Stomach smooth muscle (tissue), 2 donors: Measurements from ENCODE around the gene FADS3.

Experiments
- H3K27ac ChIP-seq: one replicate; pipeline ENCODE4 v1.7.0; 2013; ENCODE audit warnings: mild to moderate bottlenecking, low read length, inconsistent platforms
- H3K27me3 ChIP-seq, 2 donors: one replicate each; pipeline ENCODE4 v1.7.0; 2013; ENCODE audit warnings: low read length in 2 of 2; ENCODE audit not compliant: insufficient read depth in 2 of 2, control insufficient read depth in 1 of 2
- H3K36me3 ChIP-seq, 2 donors: one replicate each; pipeline ENCODE4 v1.7.0; 2013; ENCODE audit warnings: low read length in 2 of 2; ENCODE audit not compliant: control insufficient read depth in 2 of 2, insufficient read depth in 2 of 2
- H3K4me1 ChIP-seq: one replicate; pipeline ENCODE4 v1.7.0; 2013; ENCODE audit warnings: low read length; ENCODE audit not compliant: control insufficient read depth, insufficient read depth
- H3K4me3 ChIP-seq, 2 donors: one replicate each; pipeline ENCODE4 v1.7.0; 2013; ENCODE audit warnings: low read length in 2 of 2
- H3K9ac ChIP-seq, 2 donors: one replicate each; pipeline ENCODE4 v1.7.0; 2013; ENCODE audit warnings: low read length in 2 of 2, mild to moderate bottlenecking in 1 of 2
- H3K9me3 ChIP-seq, 2 donors: one replicate each; pipeline ENCODE4 v1.7.0; 2013; ENCODE audit warnings: low read length in 2 of 2; ENCODE audit not compliant: control insufficient read depth in 2 of 2
- donor health status: healthy.
- donor health status: Pancreatic carcinoma.

Gene FADS3

DNA sequence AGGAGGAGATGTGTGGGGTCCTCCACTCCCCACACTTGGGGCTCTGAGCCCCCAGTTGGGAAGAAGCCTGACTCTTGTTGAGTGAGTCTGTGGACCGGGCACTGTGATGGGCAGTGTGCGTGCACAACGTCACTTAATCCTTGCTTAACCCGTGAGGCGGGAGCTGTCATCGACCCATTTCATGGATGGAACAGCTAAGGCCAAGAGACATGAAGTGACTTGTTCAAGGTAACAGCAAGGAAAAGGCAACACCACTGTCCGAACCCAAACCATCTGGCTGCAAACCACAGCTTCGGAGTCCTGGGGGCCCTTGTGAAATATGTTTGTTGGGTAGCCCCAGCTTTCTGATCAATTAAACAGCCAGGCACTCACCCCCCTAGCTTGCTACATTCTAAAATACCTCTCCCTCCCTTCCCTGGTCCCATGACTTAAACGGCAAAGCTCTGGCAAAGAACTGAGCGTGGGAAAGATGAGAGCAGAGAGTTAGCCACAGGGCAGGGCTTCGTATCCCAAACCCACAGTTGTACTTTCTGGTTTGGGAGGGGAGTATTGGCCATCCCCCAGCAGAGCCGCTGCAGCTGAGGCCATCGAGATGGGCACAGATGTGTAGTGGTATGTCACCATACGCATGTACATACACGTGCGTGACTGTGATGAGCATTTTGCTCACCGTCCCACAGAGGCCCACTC lies 37.0 kb downstream of the FADS3 start:
- no peaks in the 10 kb centered on the region for H3K9me3 ChIP-seq
- no peak overlapping the region for H3K4me3 ChIP-seq
- H3K27me3 ChIP-seq = no peaks in the 10 kb centered on the region
- H3K9ac ChIP-seq = no peak overlapping the region
- H3K27ac ChIP-seq = no peak overlapping the region
- H3K4me1 ChIP-seq = peaks cover 3% of the 10 kb centered on the region
- H3K36me3 ChIP-seq = peaks cover 4 to 5% of the 10 kb centered on the region in 2 donors

DNA sequence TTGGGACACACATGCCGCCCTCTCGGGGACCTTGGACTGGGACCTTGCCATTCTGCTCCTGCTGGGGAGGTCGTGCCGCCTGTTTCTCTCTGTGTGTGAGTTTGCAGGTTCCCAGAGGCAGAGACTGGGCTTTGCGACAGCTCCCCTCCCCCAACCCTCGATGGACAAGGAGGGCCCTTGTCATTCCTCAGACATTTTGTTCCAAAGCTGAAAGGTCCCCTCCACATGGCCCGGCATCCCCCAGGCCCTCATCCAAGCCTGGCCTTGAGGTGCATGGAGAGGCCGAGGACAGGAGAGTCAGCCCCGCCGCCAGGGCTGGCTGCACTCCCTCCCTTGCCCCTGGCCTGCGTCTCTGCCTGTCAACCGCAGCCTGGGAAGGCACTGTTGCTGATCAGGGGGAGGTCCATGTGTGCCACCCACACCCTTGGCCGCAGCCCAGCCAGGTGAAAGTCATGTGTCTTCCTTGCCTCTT lies 37.6 kb downstream of the FADS3 start:
- H3K4me3 ChIP-seq = no peak overlapping the region
- H3K9me3 ChIP-seq = no peaks in the 10 kb centered on the region
- H3K9ac ChIP-seq = no peak overlapping the region
- H3K27me3 ChIP-seq = no peaks in the 10 kb centered on the region
- H3K36me3 ChIP-seq = peaks cover 3 to 4% of the 10 kb centered on the region in 2 donors
- H3K4me1 ChIP-seq = peaks cover 3% of the 10 kb centered on the region
- no peak overlapping the region for H3K27ac ChIP-seq

DNA sequence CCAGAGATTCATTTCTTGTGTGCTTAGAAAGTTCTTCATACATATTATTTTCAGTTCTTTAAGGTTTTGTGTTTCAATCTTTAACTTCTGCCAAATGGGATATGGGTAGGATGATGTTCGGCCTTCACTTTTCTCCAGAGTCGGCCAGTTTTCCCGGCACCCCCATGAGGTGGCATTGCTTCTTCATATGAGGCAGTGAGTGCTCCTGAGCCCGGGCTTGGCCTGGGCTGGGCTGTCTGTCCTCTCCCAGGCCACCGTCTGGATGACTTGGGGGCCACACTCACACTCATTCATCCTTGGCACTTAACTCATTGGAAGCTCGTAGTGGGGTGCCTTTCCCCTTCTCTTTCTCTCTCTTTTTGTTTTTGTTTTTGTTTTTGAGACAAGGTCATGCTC lies 39.4 kb downstream of the FADS3 start:
- H3K9me3 ChIP-seq = no peaks in the 10 kb centered on the region
- peaks cover 3% of the 10 kb centered on the region for H3K4me1 ChIP-seq
- H3K27me3 ChIP-seq = no peaks in the 10 kb centered on the region
- no peak overlapping the region for H3K9ac ChIP-seq
- peaks cover 4 to 7% of the 10 kb centered on the region in 2 donors for H3K36me3 ChIP-seq
- no peak overlapping the region for H3K27ac ChIP-seq
- H3K4me3 ChIP-seq = no peak overlapping the region

DNA sequence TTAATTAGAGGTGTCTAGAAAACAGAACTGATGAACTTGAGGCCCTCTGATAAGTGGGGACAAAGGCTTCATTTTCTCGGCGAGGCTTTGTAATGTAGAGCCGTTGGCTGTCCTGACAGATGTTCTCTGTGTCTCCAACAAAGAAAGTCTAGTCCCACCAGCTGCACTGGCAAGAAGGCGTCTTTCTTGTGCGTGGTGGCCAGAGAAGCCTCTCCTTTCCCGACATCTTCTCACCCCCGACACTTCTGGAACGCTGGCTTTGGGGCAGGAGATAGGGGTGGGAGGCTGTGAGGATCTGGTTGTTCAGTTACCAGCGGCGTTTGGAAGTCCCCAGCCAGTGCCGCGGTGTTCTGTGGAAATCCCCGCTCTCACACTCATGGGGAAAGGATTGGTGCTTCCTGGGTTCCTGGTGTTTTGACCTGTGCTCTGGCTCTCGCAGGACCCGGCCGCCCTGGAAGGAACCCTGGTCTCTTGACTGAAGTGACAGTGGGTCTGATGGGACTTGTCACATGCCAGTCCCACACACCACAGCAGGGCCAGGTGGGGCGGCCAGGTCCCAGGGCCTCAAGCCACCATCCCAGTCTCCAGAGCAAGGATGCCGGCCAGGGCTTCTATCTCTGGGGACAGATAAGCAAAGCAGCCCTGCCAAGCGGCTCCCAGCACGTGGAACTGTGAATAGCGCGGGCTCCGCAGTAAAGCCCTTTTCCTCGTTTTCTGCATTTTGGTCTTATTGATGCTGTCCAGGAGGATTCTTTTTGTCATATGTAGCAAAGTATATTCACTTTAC lies 40.0 kb downstream of the FADS3 start:
- peaks cover 3% of the 10 kb centered on the region for H3K4me1 ChIP-seq
- H3K27me3 ChIP-seq = no peaks in the 10 kb centered on the region
- no peak overlapping the region for H3K4me3 ChIP-seq
- H3K9me3 ChIP-seq = no peaks in the 10 kb centered on the region
- no peak overlapping the region for H3K27ac ChIP-seq
- no peak overlapping the region for H3K9ac ChIP-seq
- H3K36me3 ChIP-seq = peaks cover 4 to 7% of the 10 kb centered on the region in 2 donors

DNA sequence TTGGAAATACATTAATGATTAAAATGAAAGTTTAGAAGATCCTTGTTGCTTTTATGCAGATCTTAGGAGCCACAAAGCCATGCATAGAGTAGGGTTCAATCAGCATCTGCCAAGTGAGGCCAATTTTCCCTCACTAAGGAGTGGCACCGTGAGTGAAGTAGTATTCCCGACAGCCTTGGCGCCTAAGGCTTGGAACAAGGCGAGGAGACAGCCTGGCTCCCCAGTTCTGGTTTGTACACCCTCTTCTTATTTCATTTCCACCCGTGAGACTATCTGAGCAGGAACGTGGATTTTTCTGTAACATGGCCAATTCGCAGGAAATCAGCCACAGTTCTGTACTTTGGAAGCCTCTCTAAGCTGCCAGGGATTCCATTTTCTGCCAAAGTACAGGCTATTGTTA lies 40.7 kb downstream of the FADS3 start:
- H3K27ac ChIP-seq = no peak overlapping the region
- no peak overlapping the region for H3K9ac ChIP-seq
- peaks cover 4 to 7% of the 10 kb centered on the region in 2 donors for H3K36me3 ChIP-seq
- no peaks in the 10 kb centered on the region for H3K4me1 ChIP-seq
- no peak overlapping the region for H3K4me3 ChIP-seq
- H3K27me3 ChIP-seq = no peaks in the 10 kb centered on the region
- H3K9me3 ChIP-seq = no peaks in the 10 kb centered on the region

DNA sequence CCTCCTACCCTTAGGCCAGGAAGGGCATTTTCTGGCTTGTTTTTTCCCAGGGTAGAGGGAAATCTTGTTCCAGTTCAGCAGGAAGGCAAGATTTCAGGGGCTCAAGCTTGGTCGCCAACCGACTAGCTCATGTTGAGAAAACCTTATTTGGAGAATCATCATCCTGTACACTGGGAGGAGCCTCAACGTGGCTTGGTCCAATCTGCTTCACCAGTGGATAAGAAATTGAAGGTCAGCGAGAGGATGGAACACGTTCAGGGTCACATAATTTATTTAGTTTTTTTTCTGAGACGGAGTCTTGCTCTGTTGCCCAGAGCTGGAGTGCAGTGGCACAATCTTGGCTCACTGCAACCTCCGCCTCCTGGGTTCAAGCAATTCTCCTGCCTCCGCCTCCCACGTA lies 42.7 kb downstream of the FADS3 start:
- Histone ChIP-seq H3K9me3 (no peaks in the 10 kb centered on the region), H3K9ac (no peak overlapping the region), H3K27ac (no peak overlapping the region), H3K36me3 (peaks cover 0 to 7% of the 10 kb centered on the region in 2 donors), H3K4me1 (no peaks in the 10 kb centered on the region), H3K27me3 (no peaks in the 10 kb centered on the region), H3K4me3 (no peak overlapping the region)

DNA sequence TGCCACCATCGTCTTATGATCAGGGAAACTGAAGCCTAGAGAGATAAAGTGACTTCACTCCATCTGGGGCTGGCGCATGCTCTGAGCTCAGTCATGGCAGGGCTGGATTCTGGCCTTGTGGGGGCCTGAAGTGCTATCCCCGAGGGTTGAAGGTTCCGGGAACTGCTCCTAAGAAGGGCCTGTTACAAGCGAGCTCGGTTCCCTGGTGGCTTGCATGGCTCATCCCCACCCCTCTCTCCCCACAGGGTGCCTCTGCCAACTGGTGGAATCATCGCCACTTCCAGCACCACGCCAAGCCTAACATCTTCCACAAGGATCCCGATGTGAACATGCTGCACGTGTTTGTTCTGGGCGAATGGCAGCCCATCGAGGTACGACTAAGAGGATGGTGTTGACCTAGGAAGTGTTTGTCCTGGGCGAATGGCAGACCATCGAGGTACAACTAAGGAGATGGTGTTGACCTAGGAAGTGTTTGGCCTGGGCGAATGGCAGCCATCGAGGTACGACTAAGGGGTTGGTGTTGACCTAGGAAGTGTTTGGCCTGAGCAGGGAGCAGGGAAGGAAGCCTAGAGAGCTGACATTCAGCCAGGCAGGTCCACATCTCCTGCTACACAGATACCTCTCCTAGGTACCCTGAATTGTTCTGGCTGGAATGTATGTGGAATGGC lies 43.3 kb downstream of the FADS3 start:
- Histone ChIP-seq H3K4me1 (no peaks in the 10 kb centered on the region), H3K27me3 (no peaks in the 10 kb centered on the region), H3K4me3 (no peak overlapping the region), H3K9me3 (no peaks in the 10 kb centered on the region), H3K36me3 (peaks cover 0 to 7% of the 10 kb centered on the region in 2 donors), H3K27ac (no peak overlapping the region), H3K9ac (no peak overlapping the region)

DNA sequence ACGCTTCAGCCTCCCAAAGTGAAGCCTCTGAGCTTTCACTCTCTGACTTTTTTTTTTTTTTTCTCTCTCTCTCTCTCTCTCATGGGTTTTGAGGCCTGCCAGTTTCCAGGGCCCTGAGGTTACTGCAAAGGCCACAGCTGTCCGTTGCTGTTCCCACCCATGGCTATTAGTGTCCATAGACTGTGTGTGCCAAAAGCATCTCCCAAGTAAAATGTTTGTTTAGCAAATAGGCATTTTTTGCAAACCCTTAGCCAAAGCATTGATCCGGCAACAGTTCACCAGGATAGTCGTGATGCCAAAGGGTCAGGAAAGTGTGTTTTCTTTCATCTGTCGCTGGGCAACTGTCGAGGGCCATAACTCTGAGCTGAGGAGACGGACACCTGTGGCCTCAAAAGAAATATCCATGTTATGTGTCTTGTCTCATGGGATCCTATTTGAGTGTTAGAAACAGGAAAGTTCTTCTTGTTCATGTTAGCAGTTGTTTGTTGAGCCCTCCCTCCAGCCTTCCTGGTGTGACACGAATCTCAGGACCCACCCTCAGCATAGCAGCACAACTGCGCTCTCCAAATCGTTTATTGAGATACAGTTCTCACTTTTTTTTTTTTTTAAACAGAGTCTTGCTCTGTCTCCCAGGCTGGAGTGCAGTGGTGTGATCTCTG lies 44.9 kb downstream of the FADS3 start:
- H3K9me3 ChIP-seq = no peaks in the 10 kb centered on the region

DNA sequence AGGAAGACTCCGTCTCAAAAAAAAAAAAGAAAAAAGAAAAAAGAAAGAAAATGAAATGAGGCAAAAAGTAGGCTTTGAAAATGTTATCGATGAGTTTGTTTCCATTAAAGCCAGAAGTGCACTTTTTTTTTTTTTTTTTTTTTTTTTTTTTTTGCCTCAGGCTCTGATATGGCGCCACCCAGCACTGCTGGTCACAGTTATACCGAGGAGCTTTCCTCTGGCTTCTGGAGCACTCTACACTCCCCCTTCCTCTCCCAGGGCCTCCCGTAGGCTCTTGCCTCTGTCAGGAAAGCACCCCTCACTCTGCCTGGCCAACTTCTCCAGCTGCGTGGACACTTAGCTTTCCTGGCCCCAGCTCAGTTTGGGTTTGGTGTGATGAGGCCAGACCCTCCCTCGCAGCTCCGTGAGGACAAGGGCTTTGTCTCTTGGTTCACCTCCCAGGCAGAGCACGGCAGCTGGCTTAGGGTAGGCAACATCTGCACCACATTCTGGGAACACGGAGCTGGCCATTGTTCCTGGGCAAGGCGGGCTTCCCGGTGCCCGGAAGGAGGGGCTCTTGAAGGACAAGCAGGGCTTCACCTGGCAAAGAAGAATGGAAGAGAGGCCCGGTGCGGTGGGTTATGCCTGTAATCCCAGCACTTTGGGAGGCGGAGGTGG lies 46.3 kb downstream of the FADS3 start:
- H3K4me1 ChIP-seq = no peaks in the 10 kb centered on the region
- H3K27ac ChIP-seq = no peak overlapping the region
- no peaks in the 10 kb centered on the region for H3K27me3 ChIP-seq
- no peak overlapping the region for H3K9ac ChIP-seq
- no peak overlapping the region for H3K4me3 ChIP-seq
- H3K9me3 ChIP-seq = no peaks in the 10 kb centered on the region
- peaks cover 0 to 18% of the 10 kb centered on the region in 2 donors for H3K36me3 ChIP-seq

More for the DNA sequence above, 44.9 kb downstream of the FADS3 start:
- no peaks in the 10 kb centered on the region for H3K4me1 ChIP-seq
- H3K36me3 ChIP-seq = peaks cover 0 to 14% of the 10 kb centered on the region in 2 donors
- H3K27ac ChIP-seq = no peak overlapping the region
- no peak overlapping the region for H3K9ac ChIP-seq
- H3K4me3 ChIP-seq = no peak overlapping the region
- H3K27me3 ChIP-seq = no peaks in the 10 kb centered on the region

DNA sequence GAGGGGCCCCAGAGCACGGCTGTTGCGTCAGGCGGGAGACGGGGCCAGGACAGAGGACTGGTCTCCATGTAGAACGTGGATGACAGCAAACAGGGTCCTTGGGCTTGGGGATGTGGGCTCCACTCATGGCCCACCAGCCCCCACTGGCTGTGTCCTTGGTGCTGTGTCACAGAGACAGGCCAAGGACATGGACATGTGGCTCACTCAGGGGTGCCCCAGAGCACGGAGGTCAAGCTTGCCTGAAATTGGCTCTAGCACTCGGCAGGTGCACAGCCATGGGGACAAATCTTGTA lies 48.9 kb downstream of the FADS3 start:
- Histone ChIP-seq H3K4me3 (no peak overlapping the region), H3K27ac (no peak overlapping the region), H3K9ac (no peak overlapping the region), H3K9me3 (no peaks in the 10 kb centered on the region), H3K36me3 (peaks cover 0 to 11% of the 10 kb centered on the region in 2 donors), H3K27me3 (no peaks in the 10 kb centered on the region), H3K4me1 (no peaks in the 10 kb centered on the region)
